Measurements from ENCODE around the gene AJAP1.
"Not testable (repeated sequence)": the region's sequence is repeated elsewhere in the genome, so short reads cannot be mapped to it uniquely, and the experiment has no call there.

Gene AJAP1

GRCh38 chr1:4653796-4654725, at the start of gene AJAP1:
Gene AJAP1 (plus strand): TSS chr1:4654609. CDS start chr1:4655426, 817 bp downstream.
- DNase-seq (ENCODE audit: low spot score) = no peak

DNA sequence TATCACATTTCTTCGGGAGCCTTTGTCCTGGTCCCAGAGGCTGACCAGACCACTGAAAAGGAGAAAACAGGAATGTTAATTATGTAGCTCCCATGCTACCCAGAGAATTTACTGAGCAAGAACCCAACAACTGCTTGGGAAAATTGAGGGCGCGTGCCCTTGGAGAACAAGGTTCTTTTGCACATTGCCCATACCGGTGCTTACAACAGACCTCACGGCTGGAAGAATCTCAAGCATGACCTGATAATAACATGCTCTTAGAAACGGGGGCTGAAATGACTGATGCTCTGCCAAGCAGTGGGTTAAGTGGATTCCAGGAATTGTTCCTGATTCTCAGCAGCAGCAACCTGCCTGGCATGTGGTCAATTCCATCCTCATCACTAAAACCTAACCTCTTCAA, 49.3 kb upstream of the AJAP1 start:
- DNase-seq (ENCODE audit: low spot score) = no peak

- DNase-seq (ENCODE audit: low spot score) = no peak
Measured at GRCh38 chr1:4611563-4612341, 42.7 kb upstream of the AJAP1 start.

GRCh38 chr1:4612991-4613390, 41.4 kb upstream of the AJAP1 start:
- no peak for DNase-seq (ENCODE audit: low spot score)

DNA sequence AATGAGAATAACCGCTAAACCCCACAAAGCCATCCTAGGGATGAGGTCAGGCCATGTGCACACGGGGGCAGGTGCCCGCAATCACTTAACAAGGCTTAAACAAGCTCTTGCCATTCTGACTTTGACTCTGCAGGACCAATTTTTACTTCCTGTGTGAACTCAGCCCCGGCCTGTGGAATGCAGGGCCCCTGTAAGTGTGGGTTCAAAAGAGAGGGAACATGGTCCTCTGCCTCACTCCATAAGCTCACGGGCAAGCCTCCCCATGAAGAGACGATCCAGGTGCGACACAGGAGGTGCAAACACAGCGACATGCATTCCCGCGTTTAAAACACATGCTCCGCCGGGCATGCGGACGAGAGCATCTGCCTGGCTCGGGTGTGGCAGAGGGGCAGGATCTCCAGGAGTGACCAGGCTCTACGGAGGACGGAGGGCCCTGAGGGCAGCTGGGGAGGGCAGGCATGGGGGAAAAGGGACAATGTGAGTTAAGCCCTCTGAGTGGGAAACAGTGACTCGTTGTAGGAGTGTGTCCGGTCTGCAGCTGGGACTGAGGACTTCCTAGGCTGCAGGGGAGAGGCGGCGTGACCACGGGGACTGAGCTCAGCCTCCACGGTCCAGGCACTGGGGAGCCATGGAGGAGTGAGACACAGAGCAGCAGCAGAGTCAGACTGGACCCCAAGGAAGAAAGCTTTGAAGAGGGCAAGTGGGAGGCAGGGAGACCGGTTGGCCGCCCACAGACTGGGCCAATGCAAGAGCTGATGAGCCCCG, 40.6 kb upstream of the AJAP1 start:
- DNase-seq (ENCODE audit: low spot score) = no peak

- no peak for DNase-seq (ENCODE audit: low spot score)
Measured at GRCh38 chr1:4614371-4615137, 39.9 kb upstream of the AJAP1 start.

DNA sequence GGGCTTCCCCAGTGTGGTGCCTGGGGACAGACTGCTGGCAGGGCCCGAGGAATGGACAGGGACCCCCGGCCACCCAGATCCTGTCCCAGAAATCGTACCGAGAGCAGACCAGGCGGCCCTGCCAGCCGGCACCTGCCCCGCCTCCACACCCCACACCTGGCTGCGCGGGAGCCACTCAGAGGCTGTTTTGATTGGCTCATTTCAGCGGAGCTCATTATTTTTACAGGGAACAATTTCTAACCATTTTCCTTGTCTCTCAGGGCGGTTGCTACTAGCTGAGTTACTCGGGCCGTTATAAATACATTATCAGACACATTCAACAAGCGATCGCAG, 39.3 kb upstream of the AJAP1 start:
- no peak for DNase-seq (ENCODE audit: low spot score)

DNA sequence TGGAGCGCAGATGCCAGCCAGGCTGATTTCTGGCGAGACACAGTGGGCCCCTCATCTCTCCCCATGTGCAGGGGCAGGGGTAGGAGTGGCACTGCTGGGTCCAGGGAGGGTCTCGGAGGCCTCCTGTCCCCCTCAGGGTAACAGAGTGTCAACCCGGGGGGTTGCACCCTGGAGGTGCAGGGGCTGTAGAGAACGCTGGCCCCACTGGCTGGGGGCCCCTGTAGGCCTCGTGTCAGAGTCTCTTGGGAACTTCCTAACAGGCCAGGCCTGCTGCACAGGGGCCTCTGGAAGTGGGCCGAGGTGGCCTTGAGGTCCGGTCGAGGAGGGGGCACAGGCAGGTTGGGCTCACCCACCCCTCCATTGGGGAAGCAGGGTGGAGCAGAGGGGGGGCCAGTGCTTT, 38.9 kb upstream of the AJAP1 start:
- no peak for DNase-seq (ENCODE audit: low spot score)

- DNase-seq (ENCODE audit: low spot score) = no peak
Measured at GRCh38 chr1:4616831-4617465, 37.5 kb upstream of the AJAP1 start.

- DNase-seq (ENCODE audit: low spot score) = no peak
Measured at GRCh38 chr1:4617506-4617905, 36.9 kb upstream of the AJAP1 start.

DNA sequence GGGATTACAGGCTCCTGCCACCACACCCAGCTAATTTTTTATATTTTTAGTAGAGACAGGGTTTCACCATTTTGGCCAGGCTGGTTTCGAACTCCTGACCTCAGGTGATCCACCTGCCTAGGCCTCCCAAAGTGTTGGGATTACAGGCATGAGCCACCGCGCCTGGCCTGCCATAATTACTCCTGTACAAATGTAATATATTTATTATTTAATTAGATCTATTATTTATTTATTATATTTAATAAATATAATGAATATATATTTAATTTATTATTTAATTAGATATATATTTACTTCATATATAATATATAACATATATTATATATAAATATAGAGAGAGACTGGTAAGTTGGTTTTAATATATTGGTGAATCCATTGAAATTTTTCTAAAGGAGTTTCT, 35.6 kb upstream of the AJAP1 start:
- not testable (repeated sequence) for DNase-seq (ENCODE audit: low spot score)

DNA sequence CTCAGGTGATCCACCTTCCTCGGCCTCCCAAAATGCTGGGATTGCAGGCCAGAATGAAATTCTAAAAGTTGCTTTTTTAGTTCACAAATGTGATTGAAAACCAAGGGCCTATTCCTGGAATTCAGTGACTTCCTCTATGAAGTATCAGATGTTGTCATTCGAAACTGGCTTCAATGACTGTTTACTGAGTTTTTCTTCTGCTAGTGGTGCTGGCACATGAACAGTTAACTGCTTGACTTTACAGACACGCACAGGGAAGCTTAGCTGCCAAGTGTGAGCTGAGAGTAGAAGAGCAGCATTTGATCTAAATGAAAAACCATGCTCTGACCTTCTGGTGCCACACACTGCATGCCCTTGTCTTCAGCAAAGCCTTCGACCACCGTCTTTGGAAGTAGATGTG, 32.8 kb upstream of the AJAP1 start:
- DNase-seq (ENCODE audit: low spot score) = no peak

DNA sequence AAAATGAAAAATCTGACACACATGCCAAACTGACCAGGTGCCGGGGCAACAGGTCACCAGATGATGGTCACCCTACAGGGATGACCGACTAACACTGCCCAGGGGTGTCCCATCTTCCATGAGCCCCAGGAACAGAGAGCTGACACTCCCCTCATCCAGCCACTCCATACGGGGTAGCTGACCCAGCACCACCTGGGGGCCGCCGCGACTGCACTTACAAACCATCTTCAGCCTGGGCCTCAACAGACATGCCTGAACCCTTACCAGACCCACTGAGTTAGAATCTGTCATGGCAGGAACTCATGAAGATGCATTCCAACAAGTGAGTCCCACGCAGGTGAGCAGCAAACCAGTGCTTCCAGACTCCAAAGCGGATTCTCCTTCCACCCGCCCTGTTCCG, 31.6 kb upstream of the AJAP1 start:
- DNase-seq (ENCODE audit: low spot score) = no peak

DNA sequence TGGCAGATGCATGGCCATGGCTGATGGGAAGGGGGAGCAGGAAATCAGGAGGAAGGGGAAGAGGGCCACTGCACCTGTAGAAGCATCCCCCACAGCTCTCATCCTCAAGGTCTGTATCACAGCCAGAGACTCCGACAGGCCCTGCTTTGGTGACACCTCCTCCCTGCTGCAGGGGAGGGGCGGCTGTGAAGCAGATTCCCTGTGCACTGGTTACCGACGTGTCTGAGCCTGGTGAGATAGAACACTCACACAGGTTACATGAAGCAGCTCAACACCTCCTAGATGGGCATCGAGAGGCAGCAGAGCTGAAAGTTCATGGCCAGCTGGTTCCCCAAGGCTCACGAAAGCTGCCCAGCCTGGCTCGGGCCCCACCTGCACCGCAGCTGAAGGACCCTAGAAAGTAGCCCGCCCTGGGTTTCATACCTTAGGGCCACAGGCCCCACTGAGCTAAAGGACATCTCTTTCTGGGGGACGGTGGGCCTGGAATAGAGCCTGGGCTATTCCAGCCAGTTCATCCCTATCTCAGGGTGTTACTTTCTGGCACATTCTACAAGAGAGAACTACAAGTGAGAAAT, 30.2 kb upstream of the AJAP1 start:
- DNase-seq (ENCODE audit: low spot score) = no peak

DNA sequence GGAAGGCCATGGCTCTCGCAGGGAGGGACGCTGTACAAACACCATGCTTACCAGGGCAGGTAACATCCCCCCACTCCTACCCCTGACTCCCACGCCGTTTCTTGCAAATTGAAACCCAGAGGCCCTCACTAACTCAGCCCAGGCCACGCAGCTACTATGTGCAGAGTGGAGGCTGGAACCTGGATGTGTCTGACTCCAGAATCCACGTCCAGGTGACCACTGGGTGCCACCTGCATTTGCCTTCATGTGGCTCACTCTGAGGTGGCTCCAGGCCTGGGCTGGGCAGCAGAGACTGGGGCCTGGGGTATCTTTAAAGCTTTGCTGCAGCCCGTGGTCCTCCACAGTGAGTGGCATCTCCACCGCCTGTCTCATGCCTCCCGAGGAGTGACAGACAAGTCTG, 29.6 kb upstream of the AJAP1 start:
- no peak for DNase-seq (ENCODE audit: low spot score)

GRCh38 chr1:4626061-4626460, 28.3 kb upstream of the AJAP1 start:
- DNase-seq (ENCODE audit: low spot score) = no peak

DNA sequence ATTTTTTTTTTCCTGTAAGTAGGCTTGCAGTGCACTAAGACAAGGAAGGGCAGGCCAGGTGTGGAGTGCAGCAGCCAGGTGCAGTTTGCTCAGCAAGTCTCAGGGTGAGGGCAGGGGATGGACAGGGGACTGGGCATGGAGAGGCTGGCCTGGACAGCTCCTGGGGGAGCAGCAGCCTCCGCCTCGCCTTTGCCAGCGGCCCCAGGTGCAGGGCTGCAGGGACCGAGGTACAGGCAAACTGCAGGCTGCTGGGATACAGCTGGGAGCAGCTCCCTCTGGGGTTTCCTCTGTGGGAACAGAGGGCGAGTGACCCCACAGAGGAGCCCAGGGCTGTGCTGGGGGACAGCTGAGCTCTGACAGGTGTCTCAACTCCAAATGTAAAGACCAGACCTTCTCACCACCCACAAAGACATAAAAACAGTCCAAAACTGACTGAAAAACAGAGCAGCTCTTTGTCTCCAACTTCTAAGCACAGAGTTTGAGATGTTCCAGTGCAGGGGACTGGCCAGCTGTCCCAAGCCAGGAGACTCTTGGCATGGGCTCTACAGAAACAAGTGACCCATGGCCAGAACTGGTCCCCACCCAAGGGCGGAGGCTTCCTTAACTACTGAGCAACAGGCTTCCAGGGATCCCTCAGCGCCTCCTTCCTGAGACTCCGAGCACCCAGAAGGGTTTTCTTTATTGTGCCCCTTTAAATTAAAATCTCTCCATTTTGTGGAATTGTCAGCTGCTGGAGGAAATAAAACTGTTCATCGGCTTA, 27.7 kb upstream of the AJAP1 start:
- no peak for DNase-seq (ENCODE audit: low spot score)

DNA sequence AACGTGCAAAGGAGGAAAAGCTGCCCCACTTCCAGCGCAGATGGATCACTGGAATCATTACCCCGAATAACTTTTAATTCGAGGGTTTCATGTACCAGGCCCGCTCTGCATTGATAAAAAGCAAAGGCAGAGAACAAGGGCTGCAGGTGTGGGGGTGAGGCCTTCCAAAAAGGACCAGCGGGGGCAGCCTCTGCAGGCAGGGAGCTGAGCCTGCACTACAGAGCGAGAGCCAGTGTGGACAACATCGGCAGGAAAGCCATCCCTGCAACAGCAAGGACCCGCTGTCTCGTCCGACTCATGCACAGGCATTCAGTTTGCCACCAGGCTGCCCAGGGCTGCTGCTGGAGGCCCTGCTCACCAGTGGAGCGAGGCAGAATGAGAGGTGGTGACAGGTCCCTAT, 27.1 kb upstream of the AJAP1 start:
- DNase-seq (ENCODE audit: low spot score) = no peak

- no peak for DNase-seq (ENCODE audit: low spot score)
Measured at GRCh38 chr1:4628992-4629391, 25.4 kb upstream of the AJAP1 start.

GRCh38 chr1:4630561-4630960, 23.8 kb upstream of the AJAP1 start:
- no peak for DNase-seq (ENCODE audit: low spot score)
